Stimulated activated CD8-positive, alpha-beta memory T cell treated with anti-CD3 and anti-CD28 coated beads, Interleukin-4, amount 100 ng/mL, for 48 hours (primary cell): ENCODE measurements around the gene TRPM1.

ENCODE experiments used
- DNase-seq: peaks from one replicate; pipeline ENCODE4 v3.0.0-alpha.2; 2020

The TRPM1 gene

GRCh38 chr15:31101262-31102038, at the start of gene TRPM1:
Gene TRPM1 (minus strand): TSS chr15:31101725. CDS start chr15:31081355, 20,370 bp downstream.
- DNase-seq: no peak

DNA sequence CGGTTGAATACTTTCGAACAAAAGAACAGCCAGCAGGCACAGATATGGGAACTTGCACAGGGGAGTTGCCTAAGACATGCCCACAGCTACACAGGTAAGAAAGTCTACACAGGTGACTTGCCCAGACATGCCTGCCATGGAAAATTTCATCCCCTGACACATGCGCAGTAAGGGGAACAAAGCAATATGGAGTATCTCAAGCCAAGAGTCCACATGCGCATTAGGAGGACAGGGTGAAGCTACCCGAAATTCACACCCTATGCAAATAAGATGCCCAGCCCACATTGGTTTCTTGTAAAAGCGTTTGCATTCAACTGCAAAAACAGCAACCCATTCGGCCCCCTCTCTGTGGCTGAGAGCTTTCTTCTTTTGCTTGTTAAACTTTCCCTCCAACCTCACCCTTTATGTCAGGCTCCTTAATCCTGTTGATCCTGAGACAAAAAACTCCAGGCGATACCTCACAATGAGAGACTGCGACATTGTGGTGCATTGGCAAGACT, 49.3 kb upstream of the TRPM1 start:
- DNase-seq: no peak

DNA sequence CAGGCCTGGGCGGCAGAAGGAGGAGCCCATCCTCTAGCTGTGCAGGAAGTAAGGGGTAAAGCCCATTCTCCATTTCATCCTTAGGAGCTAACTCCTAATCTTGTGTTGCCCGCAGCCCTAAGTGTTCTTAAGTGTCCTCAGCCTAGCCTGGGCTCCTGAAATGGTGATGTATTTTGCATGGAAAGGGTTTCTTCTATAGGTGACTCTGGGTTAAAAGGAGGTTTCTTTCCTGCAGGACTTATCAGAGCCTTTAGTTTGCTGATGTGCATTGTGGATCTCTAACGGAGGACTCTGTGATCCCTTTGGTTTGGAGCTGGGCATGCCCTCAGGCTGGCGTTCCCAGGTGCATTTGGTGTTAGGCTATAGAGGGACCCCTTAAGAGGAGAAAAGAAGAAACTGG, 48.5 kb upstream of the TRPM1 start:
- no peak for DNase-seq

DNA sequence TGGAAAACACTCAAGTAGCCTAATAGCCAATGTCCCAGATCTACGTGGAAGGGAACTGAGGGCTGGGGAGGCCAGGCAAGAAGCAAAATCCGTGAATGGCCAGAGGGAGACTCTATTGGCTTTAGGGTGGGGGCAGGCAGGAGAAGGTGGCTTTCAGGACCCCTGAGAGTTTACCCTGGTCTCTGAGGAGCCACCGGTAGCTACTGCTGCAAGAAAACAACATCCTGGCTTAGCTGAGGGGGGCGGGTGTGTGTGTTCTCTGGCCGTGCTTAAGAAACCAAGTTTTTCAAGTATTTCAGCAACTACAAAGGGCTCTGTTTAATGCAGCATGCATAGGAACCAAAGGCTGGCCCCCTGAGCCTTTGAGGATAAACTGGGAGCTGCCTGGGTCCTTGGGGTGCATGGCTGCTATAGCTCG, 47.6 kb upstream of the TRPM1 start:
- no peak for DNase-seq

DNA sequence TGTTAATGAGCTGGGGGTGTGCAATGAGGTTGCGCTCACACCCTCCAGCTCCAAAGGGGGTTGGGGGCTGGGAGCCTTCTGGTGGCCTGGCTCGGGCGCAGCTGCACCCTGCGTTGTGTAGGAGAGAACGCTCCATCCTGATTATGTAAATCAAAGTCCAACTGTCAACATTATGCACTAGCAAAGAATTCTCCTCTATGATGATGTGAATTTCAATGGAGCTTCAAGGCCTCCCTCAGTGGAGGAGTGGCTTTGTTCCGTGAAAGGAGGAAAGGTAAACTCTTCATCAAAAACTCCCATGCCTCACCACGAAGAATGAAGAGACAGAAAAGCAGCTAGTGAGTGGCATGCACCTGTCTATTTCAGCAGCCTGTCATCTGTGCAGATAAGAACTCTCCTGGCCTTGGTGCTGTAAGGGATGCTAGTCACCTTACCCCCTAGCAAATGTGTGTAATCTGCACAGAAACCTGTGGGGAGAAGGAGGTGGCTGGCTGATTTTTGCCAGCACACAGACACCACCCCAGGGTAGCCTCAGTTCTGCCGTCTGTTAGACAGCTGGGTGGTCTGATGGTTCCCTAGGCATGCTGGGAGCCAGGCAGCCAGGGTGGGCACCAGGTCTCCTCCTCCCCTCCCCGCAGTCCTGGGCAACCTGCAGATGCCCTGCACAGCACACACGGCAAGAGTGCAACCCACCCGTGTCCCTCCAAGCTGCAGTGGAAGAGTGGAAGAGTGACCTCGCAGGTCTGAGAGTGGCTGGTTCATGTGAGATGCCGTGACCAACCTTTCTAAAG, 47.0 kb upstream of the TRPM1 start:
- DNase-seq: no peak

- DNase-seq: no peak
Measured at GRCh38 chr15:31147944-31148296, 46.4 kb upstream of the TRPM1 start.

GRCh38 chr15:31147456-31147855, 45.9 kb upstream of the TRPM1 start:
- DNase-seq: no peak

DNA sequence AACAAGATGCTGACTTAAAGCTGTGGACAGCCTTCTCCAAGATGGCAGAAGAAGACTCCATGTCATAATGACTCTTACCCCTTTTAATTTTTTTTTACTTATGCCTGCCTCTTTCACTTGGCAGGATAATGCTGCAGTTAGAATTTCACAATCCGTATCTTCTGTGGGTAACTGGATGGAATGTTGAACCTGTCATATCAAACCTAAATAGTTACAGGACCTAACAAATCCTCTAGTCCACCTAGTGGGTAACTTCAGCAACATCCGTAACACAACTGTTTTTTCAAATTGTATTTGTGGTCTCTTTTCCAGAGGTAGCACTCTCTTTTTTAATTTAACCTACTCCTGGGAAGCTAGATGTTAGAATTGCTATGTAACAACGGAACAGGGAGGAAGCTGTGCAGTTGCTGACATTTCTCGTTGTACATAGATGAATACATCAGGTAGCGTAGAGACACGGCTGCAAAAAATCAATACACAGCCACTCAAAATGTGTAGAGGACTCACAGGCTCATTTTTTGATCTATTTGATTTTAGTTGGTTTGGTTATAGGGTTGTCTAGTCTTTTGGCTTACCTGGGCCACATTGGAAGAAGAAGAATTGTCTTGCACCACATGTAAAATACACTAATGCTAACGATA, 43.9 kb upstream of the TRPM1 start:
- no peak for DNase-seq

GRCh38 chr15:31141792-31142191, 40.3 kb upstream of the TRPM1 start:
- no peak for DNase-seq

GRCh38 chr15:31136607-31137328, 35.2 kb upstream of the TRPM1 start:
- no peak for DNase-seq

GRCh38 chr15:31136016-31136415, 34.5 kb upstream of the TRPM1 start:
- DNase-seq: no peak

DNA sequence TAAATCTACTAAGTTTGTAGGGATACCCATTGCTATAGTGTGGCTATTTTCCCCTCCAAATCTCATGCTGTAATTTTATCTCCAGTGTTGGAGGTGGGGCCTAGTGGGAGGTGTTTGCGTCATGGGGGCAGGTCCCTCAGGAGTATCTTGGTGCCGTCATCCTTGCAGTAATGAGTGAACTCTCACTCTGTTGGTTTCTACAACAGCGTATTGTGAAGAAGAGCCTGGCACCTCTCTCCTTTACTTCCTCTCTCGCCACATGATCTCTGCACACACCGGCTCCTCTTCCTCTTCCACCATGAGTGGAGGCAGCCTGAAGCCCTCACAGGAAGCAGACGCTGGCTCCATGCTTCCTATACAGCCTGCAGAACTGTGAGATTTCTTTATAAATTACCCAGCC, 34.0 kb upstream of the TRPM1 start:
- no peak for DNase-seq

DNA sequence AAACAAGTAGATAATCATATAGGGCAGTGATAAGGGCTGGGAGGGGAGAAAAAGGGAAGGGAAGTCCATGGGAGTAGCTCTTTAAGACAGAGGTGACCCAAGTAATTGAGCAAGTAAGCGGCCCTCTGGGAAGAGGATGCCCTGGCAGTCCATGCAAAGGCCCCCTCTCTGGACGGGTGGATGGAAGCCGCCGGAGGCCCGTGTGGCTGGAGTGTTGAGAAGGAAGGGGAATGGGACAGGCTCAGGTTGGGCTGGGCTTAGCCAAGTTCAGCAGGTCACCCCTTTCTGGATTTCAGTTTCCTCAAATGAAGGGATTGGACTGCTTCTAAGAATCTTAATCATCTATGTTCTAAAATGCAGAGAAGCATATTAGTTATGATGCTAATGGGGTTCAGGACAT, 32.4 kb upstream of the TRPM1 start:
- DNase-seq: no peak

- DNase-seq: no peak
Measured at GRCh38 chr15:31131853-31132375, 30.4 kb upstream of the TRPM1 start.

DNA sequence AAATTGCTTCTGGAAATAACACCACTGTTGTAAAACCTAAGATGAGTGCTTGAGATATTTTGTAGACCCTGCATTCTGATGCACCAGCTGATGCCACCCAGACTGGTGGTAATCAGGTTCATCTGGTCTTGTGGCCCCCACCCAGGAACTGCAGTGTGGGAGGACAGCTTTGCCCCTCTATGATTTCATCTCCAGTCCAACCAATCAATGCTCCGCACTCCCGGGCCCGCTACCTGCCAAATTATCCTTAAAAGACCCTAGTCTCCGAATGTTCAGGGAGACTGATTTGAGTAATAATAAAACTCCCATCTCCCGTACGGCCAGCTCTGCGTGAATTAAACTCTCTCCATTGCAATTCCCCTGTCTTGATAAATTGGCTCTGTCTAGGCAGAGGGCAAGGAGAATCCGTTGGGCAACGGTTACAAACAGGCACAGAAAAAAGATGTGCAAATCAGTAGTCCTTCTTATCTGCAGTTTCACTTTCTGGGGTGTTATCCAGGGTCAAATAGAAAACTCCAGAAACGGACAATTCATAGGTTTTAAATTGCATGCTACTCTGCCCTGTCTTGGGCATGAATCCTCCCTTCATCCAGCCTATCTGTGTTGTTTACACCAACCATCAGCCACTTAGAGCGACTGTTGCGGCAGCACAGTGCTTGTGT, 29.2 kb upstream of the TRPM1 start:
- no peak for DNase-seq

DNA sequence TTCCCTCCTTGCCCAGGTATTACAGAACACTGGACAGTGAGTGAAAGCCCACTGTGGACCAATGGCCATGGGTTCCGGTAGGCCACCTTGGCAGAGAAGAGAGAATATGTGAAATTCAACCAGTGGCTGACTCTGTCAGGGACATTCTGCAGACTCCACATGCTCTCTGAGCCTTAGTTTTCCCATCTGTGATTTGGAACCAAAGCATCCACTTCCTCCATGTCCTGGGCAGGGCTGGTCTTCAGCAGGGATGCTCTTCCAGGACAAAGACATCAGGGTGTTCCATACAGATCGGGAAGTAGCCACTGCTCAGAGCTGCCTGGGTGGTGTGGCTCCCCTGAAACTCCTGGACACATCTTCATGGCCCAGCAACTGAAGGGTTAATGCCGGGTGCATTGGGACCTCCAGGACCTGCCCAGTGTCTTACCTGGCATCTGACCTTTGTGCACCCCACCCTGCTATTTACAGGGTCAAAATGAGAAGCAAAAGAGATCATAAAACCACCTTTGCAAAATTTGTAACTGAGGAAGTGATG, 28.3 kb upstream of the TRPM1 start:
- DNase-seq: no peak

GRCh38 chr15:31128919-31129768, 27.6 kb upstream of the TRPM1 start:
- peak; percentile 93 for DNase-seq

GRCh38 chr15:31128477-31128876, 27.0 kb upstream of the TRPM1 start:
- DNase-seq: no peak

- no peak for DNase-seq
Measured at GRCh38 chr15:31127596-31128261, 26.2 kb upstream of the TRPM1 start.

GRCh38 chr15:31125061-31125460, 23.5 kb upstream of the TRPM1 start:
- DNase-seq: no peak
